Activated naive CD4-positive, alpha-beta T cell treated with anti-CD3 and anti-CD28 coated beads, Interleukin-2, amount 10 ng/mL, durations not matched to agents 5 hours and 36 hours (primary cell): ENCODE data around the gene PLA2G4D. TPM values are rescaled to one million over a fixed set of nuclear protein-coding genes. Genes with fewer than 3 reads are reported as not detected.

Experiments used
- total RNA-seq, 2 experiments: library from RNA; stranded (reverse); gene quantifications; one replicate each; pipeline ENCODE4 v1.2.3, GENCODE V29; 2021

The PLA2G4D gene, protein sequence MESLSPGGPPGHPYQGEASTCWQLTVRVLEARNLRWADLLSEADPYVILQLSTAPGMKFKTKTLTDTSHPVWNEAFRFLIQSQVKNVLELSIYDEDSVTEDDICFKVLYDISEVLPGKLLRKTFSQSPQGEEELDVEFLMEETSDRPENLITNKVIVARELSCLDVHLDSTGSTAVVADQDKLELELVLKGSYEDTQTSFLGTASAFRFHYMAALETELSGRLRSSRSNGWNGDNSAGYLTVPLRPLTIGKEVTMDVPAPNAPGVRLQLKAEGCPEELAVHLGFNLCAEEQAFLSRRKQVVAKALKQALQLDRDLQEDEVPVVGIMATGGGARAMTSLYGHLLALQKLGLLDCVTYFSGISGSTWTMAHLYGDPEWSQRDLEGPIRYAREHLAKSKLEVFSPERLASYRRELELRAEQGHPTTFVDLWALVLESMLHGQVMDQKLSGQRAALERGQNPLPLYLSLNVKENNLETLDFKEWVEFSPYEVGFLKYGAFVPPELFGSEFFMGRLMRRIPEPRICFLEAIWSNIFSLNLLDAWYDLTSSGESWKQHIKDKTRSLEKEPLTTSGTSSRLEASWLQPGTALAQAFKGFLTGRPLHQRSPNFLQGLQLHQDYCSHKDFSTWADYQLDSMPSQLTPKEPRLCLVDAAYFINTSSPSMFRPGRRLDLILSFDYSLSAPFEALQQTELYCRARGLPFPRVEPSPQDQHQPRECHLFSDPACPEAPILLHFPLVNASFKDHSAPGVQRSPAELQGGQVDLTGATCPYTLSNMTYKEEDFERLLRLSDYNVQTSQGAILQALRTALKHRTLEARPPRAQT
- not detected for total RNA-seq

DNA sequence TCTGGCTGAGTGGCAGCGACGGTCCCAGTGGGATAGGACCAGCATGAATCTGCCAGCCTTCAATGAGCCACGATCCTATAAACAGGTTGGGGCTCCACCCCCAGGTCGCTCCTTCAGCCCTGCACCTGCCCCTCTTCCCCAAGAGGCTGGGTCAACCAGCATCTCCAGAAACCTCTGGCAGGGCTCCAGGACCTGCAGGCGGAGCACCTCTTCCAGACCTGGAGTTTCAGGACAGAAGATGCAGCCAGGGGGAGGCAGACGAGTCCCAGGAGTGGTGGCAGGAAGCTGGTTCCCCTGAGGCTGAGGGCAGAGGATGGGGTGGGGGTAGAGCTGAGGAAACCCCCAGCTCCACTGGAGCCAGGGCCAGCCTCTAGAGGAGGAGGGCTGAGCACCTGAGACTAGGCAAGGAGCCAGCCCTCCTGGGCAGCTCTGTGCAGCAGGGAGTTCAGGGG is at the start of gene PLA2G4D:
Gene PLA2G4D (minus strand): TSS at position 51 of the 452 bp plus-strand sequence. CDS start 103 bp downstream, outside the sequence.

DNA sequence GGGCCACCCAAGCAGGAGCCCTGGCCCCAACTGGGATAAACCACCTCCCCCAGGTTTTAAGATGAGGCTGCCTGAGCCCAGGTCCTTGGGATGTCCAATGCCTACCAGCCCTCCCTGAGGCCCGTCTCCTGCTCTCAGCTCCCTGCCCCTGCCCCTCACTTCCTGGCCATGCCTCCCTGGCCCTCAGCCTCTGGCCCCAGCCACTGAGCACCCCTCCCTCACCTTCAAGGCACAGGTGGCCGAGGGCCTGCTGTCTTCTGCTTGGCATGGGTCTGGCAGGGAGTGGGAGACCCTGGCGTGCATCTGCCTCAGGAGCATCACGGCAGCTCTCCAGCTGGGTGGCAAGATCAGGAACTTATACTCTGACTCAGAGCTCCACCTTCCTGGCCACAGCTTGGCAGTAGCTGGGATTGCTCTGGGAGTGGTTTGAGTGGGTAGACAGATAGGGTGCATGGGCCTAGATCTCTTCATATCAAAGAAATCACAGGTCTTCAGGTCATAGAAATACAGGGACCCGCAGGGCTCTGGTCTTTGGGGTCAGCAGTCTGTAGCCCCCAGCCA is 73.6 kb downstream of the PLA2G4D start, which contains the start of gene PLA2G4E:
Gene PLA2G4E (minus strand): TSS at position 330 of the 561 bp plus-strand sequence. CDS start 12 bp downstream, at position 318.

Other genes starting within 250 kb of the PLA2G4D start
- gene SPTBN5, start 200.5 kb downstream of the PLA2G4D start, total RNA-seq: 1 to 10 TPM; 1.9 to 2.3 TPM
- 10 to 100 TPM; 17.1 TPM for gene EHD4, start 122.0 kb downstream of the PLA2G4D start, total RNA-seq
- not detected for gene PLA2G4E, start 73.5 kb downstream of the PLA2G4D start, total RNA-seq
- not detected for gene PLA2G4F, start 62.1 kb upstream of the PLA2G4D start, total RNA-seq
- 10 to 100 TPM; 76.9 to 81.4 TPM for gene VPS39, start 113.7 kb upstream of the PLA2G4D start, total RNA-seq
- gene GANC, start 178.6 kb upstream of the PLA2G4D start, total RNA-seq: 10 to 100 TPM; 29.7 to 33.8 TPM
- gene TMEM87A, start 178.9 kb upstream of the PLA2G4D start, total RNA-seq: 10 to 100 TPM; 41.6 to 42.6 TPM